GM21619 (cell line): ENCODE data around the gene ARHGAP27.

Source experiments
- ATAC-seq: cut with Tn5 transposase; IDR thresholded peaks from one replicate; pipeline ENCODE4 v1.9.1; 2021; ENCODE audit not compliant: unreplicated experiment

ARHGAP27 gene

GRCh38 chr17:45388604-45389325, 43.9 kb downstream of the ARHGAP27 start:
- no peak for ATAC-seq

DNA sequence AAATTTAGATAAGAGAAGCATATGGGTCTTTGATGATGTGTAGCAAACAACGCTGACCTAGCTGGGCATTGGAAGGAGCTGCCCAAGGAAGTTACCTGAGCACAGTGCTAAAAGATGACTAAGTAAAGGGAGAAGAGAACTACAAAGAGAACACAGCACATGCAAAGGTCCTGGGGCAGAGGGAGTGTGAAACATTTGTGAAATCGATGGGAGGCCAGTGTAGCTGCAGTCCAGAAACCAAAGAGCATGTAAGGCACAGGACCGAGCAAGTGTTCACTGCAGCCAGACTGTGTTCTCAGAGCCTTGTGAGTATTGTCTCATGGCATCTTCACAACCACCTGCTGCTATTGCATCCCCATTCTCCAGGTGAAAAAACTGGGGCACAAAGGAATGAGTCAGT, 44.9 kb downstream of the ARHGAP27 start:
- no peak for ATAC-seq

DNA sequence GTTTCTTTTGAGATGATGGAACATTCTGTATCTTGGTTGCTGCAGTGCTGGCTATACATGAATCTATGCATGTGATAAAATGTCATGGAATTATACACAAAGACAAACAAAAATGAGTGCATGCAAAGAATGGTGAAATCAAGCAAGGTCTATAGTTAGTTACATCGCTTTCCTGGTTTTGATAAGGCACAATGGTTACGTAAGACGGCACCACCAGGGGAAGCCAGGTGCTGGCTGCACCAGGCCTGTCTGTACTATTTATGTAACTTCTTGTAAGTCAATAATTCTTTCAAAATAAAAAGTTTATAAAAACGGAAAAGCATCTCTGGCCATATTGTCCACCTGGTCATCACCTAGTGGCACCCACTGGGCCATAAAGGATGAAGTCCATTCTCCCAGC, 46.5 kb downstream of the ARHGAP27 start:
- no peak for ATAC-seq

DNA sequence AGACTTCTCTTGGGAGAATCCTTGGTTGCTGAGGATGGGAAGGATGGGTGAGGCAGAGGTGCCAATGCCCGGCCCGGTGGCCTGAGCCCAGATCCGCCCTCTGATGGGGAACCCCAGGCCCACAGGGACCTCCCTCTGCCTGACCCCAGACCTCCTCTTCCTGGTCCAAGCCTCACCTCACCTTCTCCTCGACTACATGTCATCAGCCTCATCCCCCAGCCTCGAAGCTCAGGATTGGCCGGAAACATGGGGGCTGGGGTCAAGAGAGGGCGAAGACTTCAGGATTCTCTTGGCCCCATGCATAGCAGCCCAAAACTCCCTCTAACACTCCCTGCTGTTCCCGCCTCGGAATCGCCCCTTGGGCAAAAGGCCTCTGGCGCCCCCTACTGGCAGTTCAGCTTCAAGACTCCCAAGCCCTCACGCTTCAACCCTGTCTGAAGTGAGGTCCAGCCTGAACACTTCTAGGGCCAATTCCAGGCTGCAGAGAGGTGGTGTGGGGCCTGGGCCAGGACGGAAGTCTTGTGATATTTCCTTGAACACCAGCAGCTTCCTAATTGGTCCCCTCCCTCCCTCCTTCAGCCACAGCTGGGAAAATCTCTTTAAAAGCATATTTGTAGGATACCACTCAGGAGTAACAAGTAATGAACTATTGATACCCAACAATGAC, 47.2 kb downstream of the ARHGAP27 start:
- no peak for ATAC-seq

- no peak for ATAC-seq
Observed at GRCh38 chr17:45384789-45385262, 47.8 kb downstream of the ARHGAP27 start.

- no peak for ATAC-seq
Observed at GRCh38 chr17:45384047-45384788, 48.5 kb downstream of the ARHGAP27 start.

- no peak for ATAC-seq
Observed at GRCh38 chr17:45383003-45383402, 49.7 kb downstream of the ARHGAP27 start.

- no peak for ATAC-seq
Observed at GRCh38 chr17:45382226-45382625, 50.4 kb downstream of the ARHGAP27 start.

GRCh38 chr17:45380991-45381390, 51.7 kb downstream of the ARHGAP27 start:
- ATAC-seq, result no peak

DNA sequence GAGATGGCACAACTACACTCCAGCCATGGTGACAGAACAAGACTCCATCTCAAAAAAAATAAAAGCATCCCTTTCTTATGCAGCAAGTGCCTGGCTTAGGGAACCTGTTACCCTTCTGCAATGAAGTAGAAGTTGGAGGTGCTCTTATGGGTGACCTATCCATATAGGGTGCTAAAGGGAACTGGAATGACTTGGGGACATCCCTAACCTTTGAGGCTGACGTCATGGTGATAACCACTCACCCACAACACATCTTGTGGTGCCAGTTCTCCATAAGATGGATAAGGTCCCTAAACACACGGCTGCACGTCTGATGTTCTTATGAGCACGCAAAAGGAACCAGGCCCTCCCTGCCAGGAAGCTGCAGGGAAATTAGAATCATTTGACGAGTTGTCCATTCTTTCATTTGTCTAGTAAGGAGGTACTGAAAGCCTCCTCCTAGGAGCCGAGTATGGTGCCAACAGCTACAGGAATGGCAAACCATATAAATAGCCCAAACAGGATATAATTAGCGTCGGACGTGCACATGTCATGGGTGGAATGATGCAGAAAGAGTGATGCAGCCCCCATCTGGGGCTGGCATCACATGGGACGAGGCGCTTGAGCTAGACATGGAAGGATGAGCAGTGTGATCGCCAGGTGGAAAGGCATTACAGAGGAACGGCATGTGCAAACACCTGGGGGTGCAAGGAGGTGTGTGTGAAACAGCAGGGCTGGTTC, 52.5 kb downstream of the ARHGAP27 start:
- no peak for ATAC-seq

GRCh38 chr17:45377401-45377800, 55.3 kb downstream of the ARHGAP27 start:
- ATAC-seq, result no peak

- ATAC-seq, result no peak
Observed at GRCh38 chr17:45376171-45377005, 56.3 kb downstream of the ARHGAP27 start.

DNA sequence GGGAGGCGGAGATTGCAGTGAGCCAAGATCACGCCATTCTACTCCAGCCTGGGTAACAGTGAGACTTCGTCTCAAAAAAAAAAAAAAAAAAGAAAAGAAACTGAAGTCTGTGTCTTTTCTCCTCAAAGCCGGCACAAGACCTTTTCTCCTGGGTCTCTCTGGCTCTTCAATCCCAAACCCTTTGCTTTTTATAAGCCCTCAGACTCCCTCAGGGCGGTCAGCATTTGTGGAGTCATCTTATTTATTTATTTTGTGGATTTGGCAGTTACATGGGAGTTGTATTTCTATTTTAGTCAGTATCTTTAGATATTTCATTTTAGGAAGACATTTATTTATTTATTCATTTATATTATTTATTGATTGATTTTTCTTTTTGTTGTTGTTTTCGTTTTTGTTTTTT, 58.2 kb downstream of the ARHGAP27 start:
- ATAC-seq, result no peak

DNA sequence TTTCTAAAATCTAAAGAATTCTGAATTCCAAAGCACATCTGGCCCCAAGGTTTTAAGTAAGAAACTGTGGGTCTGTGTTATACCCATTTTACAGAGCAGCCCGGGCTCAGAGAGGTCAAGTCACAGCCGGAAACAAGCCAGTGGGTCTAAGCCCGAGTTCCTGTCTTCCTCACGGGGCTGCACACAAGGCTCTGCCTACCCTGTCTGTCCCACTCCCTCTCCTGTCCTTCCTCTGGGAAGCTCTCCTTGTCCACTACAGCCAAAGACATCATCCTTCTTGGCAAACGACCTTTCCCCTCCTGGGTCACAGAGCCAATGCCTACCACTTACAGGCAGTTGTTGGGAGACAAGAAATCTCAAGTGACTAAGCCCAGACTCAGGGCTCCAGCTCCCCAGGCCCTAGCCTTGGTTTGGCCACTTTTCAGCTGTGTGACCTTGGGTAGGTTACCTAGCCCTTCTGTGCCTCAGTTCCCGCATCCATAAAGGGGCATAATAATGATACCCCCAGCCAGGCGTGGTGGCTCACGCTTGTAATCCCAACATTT, 60.3 kb downstream of the ARHGAP27 start:
- ATAC-seq, result no peak

- ATAC-seq, result no peak
Observed at GRCh38 chr17:45371414-45372324, 61.0 kb downstream of the ARHGAP27 start.

GRCh38 chr17:45370949-45371413, 61.7 kb downstream of the ARHGAP27 start:
- no peak for ATAC-seq

- ATAC-seq, result no peak
Observed at GRCh38 chr17:45369421-45369820, 63.2 kb downstream of the ARHGAP27 start.

DNA sequence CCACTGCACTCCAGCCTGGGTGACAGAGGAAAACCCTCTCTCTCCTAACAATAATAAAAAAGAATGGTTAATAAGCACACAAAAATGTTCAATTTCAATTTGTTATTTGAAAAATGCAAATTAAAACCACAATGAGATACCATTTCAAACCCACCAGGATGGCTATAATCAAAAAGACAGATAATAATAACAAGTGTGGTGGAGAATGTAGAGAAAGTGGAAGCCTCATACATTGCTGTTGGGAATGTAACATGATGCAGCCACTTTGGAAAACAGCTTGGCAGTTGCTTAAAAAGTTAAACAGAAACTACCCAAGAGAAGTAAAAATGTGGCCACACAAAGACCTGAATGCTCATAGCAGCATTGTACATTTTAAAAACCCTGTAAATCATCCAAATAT, 64.0 kb downstream of the ARHGAP27 start:
- no peak for ATAC-seq

DNA sequence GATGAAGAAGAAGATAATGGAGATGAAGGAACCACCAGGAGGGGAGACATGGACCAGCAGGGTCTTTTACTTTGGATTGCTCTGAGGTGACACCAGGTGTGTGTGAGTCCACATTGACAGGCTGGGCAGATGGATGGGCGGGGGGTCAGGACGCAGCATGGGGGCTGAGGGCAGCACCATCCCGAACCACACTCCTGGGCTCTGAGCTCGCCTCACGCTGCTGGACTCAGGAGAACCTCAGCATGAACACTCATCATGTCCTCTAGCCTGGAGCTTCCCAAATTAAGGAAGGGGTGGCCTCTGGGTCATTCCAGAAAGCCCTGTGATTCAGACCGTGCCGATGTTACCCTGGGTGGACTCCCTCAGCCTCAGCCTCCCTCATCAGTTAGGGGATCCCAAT, 65.5 kb downstream of the ARHGAP27 start:
- no peak for ATAC-seq
